HL-60 (cell line): ENCODE measurements around the gene IRAK3.

Experiments used
- DNase-seq, 2 experiments: peaks; one replicate each; pipeline ENCODE4 v3.0.0-alpha.2; 2010 to 2020; ENCODE audit warnings: low read depth in 1 of 2, low spot score in 1 of 2
- H3K27ac ChIP-seq: fragments of 250-450 bp; sonication (Bioruptor Pico); replicated peaks from 2 replicates; pipeline ENCODE4 v1.5.1; 2020; ENCODE audit warnings: mild to moderate bottlenecking, moderate library complexity
- H3K27me3 ChIP-seq: fragments of 250-450 bp; sonication (Bioruptor Pico); 2 replicates; pipeline ENCODE4 v1.5.1; 2021; ENCODE audit warnings: mild to moderate bottlenecking, moderate library complexity; ENCODE audit not compliant: insufficient read depth, poor library complexity, severe bottlenecking
- H3K4me3 ChIP-seq: replicated peaks from 2 replicates; pipeline ENCODE4 v1.5.1; 2011; ENCODE audit warnings: mild to moderate bottlenecking, control low read depth, low read length; ENCODE audit not compliant: insufficient read depth
- CTCF ChIP-seq: IDR thresholded peaks from one replicate; pipeline ENCODE4 v1.5.1; 2011; ENCODE audit warnings: low read length, control low read depth, inconsistent platforms; ENCODE audit not compliant: insufficient read depth
- GABPA ChIP-seq: IDR thresholded peaks from 2 replicates; pipeline ENCODE4 v1.6.1; 2012; ENCODE audit warnings: low read depth
- POLR2AphosphoS5 ChIP-seq: IDR thresholded peaks from 2 replicates; pipeline ENCODE4 v1.6.1; 2012; ENCODE audit warnings: low read depth
- REST ChIP-seq: IDR thresholded peaks from 2 replicates; pipeline ENCODE4 v1.6.1; 2012; ENCODE audit warnings: low read depth; ENCODE audit not compliant: insufficient replicate concordance
- SPI1 ChIP-seq: IDR thresholded peaks from 2 replicates; pipeline ENCODE4 v1.6.1; 2012; ENCODE audit warnings: low read depth, mild to moderate bottlenecking, borderline replicate concordance

Gene IRAK3

GRCh38 chr12:66268562-66268961, 79.5 kb downstream of the IRAK3 start:
- TF ChIP-seq SPI1 = peak; percentile 95
- TF ChIP-seq CTCF = no peak
- 0 out of 2 replicates have a peak, but pooled peaks have one; percentile 26 for TF ChIP-seq GABPA
- no peak for TF ChIP-seq REST
- TF ChIP-seq POLR2AphosphoS5 = peak; percentile 57; the same call in 1 of the 2 replicates
- peak overlapping the region; percentile 25 for H3K4me3 ChIP-seq
- H3K27me3 ChIP-seq = no peaks in the 10 kb centered on the region
- peak overlapping the region; percentile 78 for H3K27ac ChIP-seq
- DNase-seq = peak; percentile 61 to 64

DNA sequence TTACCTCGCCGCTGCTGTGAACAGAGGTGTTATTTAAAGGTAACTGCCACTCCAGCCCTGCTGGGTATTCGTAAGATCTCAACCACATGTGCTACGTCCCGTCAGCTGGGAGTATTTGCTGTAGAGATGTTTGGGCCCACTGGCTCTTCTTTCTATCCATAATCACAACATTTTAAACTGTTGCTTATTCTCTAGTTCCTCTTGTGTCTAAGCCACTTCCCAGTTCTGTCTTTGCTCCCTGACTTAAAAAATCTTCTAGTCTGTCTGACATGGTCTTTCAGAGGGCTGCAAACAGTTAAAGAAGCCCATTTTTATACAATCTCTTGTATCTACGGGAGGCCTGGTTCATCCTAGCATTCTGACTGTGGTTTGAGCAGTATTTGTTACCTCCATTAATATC, 80.1 kb downstream of the IRAK3 start:
- Histone ChIP-seq H3K27ac (peak overlapping the region; percentile 78), H3K4me3 (peak overlapping the region; percentile 25), H3K27me3 (no peaks in the 10 kb centered on the region)
- no peak for TF ChIP-seq POLR2AphosphoS5
- TF ChIP-seq SPI1 = peak; percentile 85
- peak in 1 of 2 experiments; percentile 41 for DNase-seq

GRCh38 chr12:66269757-66270383, 80.9 kb downstream of the IRAK3 start:
- TF ChIP-seq POLR2AphosphoS5 (no peak), CTCF (peak; percentile 48)
- Histone ChIP-seq H3K27ac (peak overlapping the region; percentile 78), H3K27me3 (no peaks in the 10 kb centered on the region), H3K4me3 (no peak overlapping the region)
- peak in 1 of 2 experiments; percentile 69 for DNase-seq

DNA sequence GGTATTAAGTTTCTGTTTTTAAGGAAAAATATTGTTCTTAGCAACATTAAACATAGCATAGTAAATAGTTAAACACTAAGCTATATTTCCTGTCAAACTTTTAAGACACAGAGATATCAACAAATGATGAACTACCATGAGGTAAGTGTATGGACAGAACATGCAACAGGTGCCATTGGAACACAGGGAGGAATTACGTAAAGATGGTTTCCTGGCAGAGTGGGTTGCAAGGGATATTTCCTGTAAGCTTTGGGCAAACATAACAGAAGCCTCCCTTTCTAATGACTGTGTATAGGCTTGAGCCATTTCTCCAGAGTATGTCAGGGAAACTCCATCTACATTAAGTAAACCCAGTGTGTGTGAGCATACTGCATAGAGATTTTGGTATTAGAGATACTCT, 81.6 kb downstream of the IRAK3 start:
- H3K27ac ChIP-seq = peak overlapping the region; percentile 78
- H3K27me3 ChIP-seq = no peaks in the 10 kb centered on the region
- TF ChIP-seq POLR2AphosphoS5 = no peak
- TF ChIP-seq REST = no peak
- no peak for TF ChIP-seq CTCF
- no peak for TF ChIP-seq SPI1
- TF ChIP-seq GABPA = no peak
- H3K4me3 ChIP-seq = no peak overlapping the region
- DNase-seq = peak in 1 of 2 experiments; percentile 64
